GM12874 (cell line): ENCODE results near the gene IFT25.

ENCODE experiments used
- CTCF ChIP-seq: IDR thresholded peaks from 2 replicates; pipeline ENCODE4 v1.5.1; 2011; ENCODE audit warnings: low read depth, mild to moderate bottlenecking, control low read depth, low read length, moderate library complexity; ENCODE audit not compliant: insufficient read depth

IFT25 gene

GRCh38 chr1:53964109-53964508 lies 18.6 kb upstream of the IFT25 start:
- no peak for TF ChIP-seq CTCF

- TF ChIP-seq CTCF: no peak
Measured at GRCh38 chr1:53963460-53963859, 18.0 kb upstream of the IFT25 start.

GRCh38 chr1:53962395-53962794 lies 16.9 kb upstream of the IFT25 start:
- TF ChIP-seq CTCF: no peak

- TF ChIP-seq CTCF: peak; percentile 26; the same call in 1 of the 2 replicates
Measured at GRCh38 chr1:53959664-53960250, 14.3 kb upstream of the IFT25 start.

- TF ChIP-seq CTCF: no peak
Measured at GRCh38 chr1:53957194-53957818, 11.8 kb upstream of the IFT25 start.

- TF ChIP-seq CTCF: no peak
Measured at GRCh38 chr1:53956308-53957168, 11.0 kb upstream of the IFT25 start.

- no peak for TF ChIP-seq CTCF
Measured at GRCh38 chr1:53954128-53954527, 8.6 kb upstream of the IFT25 start.
